ENCODE data around the gene BBS7.

BBS7 gene, protein sequence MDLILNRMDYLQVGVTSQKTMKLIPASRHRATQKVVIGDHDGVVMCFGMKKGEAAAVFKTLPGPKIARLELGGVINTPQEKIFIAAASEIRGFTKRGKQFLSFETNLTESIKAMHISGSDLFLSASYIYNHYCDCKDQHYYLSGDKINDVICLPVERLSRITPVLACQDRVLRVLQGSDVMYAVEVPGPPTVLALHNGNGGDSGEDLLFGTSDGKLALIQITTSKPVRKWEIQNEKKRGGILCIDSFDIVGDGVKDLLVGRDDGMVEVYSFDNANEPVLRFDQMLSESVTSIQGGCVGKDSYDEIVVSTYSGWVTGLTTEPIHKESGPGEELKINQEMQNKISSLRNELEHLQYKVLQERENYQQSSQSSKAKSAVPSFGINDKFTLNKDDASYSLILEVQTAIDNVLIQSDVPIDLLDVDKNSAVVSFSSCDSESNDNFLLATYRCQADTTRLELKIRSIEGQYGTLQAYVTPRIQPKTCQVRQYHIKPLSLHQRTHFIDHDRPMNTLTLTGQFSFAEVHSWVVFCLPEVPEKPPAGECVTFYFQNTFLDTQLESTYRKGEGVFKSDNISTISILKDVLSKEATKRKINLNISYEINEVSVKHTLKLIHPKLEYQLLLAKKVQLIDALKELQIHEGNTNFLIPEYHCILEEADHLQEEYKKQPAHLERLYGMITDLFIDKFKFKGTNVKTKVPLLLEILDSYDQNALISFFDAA

DNA sequence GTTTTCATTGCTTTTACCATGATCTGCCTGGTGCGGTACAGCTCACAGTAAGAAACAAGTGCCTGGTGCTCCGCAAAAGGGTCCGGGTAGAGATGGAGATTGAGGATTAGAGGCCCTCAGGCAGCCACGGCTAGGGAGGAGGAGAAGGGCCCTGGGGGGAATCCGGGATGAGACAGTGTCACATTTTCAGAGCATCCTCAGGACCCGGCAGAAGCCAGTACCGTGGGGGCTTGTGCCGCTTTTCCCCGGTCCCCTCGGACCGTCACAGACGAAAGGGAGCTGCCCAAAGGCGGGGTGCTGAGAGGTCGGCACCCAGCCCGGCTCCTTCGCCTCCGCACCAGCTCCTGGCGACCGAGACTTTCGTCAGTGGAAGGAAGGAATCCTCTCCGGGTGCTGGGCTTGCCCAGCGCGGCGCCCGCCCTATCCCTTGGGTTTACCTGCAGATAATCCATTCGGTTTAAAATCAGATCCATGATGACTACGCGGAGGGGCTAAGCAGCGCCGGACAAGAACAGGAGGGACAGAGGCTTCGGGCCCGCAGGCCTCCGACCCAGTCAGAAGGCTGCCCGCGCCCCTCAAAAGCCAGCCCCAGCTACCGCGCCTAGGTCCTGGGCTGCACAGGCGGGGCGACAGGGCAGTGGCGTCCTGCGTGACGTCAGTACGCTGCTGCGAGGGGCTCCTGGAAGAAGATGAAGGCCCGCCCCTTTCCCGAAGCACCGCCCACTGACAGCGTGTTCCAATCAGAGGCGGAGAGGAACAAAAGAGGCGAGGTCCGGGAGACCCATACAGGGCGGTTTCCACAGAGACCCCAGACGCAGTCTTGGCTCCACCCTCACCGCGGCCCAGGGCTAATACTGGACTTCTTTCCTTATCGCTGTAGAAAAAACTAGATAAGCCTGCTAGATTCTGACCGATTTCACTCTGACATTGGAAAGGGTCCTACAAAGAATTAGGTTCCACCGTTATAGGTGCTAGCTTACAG lies at the start of gene BBS7:
Gene BBS7, minus strand, starts transcription at position 634 of the 982 bp plus-strand sequence. Its CDS starts 161 bp downstream, at position 473.
- peak; percentile 82 for DNase-seq (ENCODE audit: low spot score)

DNA sequence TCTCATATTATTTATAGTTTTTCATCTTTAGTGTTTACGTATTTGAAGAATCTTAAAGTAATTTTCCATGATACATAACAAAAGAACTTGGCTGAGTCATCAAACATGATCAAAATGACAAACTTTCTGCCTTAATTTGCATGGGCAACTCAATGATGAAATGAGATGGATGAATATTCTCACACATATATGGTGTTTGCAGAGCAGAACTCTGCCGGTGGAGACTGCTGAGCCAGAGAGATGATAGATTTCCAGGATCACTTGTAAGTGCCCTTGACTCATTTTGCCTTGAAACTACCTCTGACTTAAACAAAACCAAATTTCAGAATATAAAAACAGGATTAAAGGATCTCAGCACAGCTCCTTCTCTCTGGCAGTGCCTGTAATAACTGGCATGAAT lies 43.4 kb upstream of the BBS7 start:
- no peak for DNase-seq (ENCODE audit: low spot score)

DNA sequence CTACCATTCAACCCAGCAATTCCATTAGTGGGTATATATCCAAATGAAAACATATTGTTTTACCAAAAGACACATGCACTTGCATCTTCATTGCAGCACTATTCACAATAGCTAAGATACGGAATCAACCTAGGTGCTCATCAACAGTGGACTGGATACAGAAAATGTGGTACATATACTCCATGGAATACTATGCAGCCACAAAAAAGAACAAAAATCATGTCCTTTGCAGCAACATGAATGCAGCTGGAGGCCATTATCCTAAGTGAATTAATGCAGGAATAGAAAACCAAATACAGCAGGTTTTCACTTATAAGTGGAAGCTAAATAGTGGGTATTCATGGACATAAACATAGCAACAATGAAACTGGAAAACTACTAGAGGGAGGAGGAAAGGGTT lies 38.1 kb upstream of the BBS7 start:
- DNase-seq (ENCODE audit: low spot score): no peak

DNA sequence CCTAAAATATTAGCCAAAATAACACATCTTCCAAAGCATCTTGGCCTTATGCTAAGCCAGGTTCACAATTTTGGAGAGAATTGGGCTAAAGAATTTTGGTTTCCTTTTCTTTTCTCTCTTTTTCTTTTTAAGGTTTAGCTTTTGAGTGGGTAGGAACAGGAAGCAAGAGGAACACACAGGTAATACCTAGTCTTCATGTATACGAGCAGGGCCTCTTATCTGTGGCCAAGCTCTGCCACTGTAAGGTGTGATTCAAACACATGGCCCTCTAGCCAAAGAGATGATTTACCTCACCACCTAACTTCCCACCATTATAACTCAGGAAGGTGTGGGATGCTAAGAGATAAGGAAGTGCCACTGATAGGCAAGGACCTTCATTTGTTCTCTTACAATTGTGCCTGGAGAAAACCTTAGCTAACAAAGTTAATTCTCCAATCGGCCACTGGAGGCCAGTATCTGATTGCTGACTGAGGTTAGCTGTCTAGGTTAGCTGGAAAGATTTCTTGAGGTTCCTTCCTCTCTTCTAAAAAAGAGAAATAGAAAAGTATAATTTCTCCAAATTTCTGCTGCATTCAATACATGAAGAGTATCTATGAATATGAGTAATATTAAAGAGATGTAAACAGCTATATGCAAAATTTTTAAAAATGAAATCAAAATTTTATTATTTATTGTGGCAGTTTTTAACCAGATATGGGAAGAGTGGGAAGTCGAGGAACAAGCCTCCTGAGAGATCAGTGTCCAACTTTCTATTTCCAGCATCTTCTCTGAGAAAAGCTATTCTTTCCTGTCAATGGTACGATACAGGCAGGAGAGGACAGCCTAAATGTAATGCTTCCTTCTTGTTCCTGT lies 30.1 kb upstream of the BBS7 start:
- DNase-seq (ENCODE audit: low spot score): peak; percentile 18

DNA sequence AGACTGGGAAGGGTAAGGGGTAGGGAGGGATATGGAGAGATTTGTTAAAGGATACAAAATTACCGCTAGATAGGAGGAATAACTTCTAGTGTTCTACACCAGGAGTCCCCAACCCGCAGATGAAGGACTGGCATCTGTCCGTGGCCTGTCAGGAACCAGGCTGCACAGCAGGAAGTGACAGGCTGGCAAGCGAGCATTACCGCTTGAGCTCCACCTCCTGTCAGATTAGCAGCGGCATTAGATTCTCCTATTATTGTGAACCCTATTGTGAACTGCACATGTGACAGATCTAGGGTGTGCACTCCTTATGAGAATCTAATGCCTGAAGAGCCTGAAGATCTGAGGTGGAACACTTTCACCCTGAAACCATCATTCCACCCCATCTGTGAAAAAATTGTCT lies 27.9 kb upstream of the BBS7 start:
- DNase-seq (ENCODE audit: low spot score): no peak

DNA sequence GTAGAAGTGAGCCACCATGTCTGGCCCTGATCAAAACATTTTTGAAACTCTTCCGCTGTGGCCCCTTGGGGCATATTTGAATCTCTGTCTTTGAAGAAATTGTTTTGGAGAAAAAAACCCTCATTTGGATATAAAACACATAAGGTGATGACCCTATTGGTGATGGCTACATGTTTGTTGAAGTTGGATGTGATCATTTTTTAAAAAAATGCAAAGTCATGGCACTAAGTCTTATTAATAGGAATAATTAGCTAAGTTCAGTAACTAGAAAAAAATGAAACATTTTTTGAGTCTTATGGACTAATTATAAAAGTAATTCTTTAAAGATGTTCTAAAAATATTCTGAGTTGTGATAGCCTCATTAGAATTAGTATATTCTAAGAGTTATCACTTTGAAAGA lies 17.9 kb upstream of the BBS7 start:
- DNase-seq (ENCODE audit: low spot score): no peak

DNA sequence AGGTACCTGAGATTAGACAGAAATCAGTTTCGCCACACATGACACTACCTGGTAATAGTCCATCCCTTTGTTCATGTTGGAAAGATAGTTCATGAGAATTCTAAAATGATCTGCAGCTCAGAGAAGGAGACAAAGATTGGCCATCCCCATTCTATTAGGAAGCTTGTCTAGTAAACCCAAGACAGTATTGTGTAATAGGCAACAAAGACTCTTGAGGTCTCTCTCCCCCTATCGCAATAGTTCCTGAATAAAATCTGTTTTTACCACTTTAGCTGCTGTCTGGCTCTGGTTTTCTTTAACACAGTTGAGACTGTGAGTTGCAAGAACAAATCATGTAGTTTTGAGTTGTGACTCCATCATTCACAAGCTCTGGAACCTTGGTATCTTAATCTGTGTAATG lies 14.8 kb upstream of the BBS7 start:
- DNase-seq (ENCODE audit: low spot score): no peak

DNA sequence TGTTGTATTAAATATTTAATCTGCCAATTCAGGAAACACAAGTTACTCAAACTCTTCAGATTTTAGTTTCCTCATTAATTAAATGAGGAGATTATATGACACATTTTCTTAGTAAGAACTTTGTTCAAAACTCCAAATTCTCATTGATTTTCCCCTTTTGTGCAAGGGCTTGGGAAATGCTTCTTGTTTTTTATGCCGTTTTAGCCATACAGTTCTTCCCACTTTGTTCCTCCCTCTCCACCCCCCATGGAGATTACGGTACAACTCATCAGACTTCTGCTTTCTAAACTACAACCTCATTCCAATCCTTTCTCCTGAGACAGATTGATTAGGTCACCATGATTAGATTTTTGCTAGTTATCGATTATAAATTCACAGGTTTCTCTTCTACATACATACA lies 10.9 kb upstream of the BBS7 start:
- no peak for DNase-seq (ENCODE audit: low spot score)

DNA sequence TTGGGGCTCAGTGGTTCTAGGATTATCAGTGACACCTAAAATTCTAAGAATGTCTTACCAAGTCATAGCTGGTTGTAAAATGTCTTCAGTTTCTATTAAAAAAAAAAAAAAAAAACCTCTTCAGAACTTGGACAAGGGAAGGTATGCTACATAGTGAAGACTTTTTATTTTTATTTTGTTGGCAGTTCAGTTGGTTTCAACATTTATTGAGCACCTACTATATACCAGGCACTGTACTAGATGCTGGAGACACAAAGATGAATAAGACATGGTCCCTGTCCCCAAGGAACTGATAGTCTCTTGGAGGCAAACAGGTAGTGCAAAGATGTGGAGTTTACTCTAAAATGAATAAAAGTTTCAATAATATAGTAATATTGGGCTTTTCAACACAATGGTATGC lies 8.9 kb upstream of the BBS7 start:
- DNase-seq (ENCODE audit: low spot score): no peak

DNA sequence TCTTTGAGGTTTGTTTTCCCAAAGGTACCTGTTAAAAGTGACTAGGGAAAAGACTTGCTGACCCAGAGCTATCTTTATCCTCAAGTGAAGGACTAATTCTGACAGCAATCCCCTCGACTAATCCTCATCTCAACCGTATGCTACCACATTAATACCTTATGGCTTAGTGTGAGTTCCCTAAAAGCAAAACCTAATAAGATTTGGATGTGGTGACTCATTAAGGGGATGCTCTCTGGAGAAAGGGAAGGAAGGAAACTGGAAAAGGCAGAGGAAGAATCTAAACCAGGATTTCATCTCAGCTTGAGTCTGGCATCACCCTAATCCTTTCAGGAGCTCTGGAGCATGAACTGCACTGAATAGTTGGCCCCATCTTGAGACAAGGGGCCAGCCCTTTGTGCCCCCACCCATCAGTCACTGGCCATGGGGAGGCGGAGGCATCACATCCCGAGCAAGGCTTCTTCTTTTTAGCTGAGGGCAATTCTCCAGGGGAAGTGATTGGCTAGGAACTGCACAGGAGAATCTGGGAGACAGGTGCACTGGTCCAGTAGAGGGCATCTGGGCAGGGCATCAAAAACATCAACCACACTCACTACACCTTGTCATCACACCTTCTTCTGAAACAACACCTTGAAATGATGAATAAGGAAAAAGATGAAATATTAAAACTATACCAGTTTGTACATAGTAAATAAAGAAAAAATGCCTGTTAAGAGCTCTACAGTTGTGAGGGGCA lies 6.9 kb upstream of the BBS7 start:
- DNase-seq (ENCODE audit: low spot score): no peak

DNA sequence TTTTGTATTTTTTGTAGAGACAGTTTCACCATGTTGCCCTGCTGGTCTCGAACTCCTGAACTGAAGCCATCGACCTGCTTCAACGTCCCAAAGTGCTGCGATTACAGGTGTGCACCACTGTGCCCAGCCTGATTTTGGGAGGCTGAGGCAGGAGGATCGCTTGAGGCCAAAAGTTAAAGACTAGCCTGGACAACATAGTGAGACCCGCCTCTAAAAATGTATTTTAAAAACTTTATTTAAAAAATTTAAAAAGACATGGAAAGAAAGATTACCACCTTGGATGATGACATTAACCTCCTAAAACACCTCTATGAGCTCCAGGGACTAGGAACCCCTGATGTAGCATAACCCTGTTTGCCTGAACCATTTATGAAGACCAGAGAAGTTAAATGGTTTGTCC lies 5.8 kb upstream of the BBS7 start:
- no peak for DNase-seq (ENCODE audit: low spot score)

DNA sequence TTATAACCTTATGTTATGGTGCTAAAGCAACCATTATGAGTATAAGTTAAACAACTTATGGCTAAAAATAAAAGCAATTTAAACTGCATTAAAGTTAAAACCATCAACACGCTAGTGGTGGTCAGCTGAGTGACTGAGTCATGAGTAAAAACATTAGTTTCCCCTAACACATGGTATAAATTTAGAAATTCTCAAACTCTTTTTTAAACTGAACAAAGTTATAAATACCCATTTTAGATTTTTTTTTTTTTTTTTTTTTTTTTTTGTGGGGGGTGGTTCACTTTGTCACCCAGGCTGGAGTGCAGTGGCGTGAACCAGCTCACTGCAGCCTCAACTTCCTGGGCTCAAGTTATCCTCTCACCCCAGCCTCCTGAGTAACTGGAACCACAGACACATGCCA lies 5.4 kb upstream of the BBS7 start:
- DNase-seq (ENCODE audit: low spot score): no peak

DNA sequence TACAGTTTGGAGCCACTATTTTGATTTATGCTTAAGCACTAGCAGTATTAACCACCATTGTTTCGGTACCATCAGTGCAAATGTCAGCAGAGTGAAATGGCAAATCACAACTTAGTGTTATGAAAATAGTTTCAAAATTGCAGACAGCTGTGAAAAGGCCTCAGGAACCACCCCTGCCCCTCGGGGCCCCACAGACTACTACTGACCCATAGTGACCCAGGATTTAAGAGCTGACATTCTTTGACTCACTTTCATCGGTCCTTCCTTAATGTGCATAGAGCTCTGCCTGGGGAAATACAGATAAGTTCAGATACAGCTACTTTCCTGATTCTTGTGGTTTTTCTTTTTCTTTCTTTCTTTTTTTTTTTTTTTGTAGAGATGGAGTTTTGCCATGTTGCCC lies 3.3 kb upstream of the BBS7 start:
- DNase-seq (ENCODE audit: low spot score): no peak

DNA sequence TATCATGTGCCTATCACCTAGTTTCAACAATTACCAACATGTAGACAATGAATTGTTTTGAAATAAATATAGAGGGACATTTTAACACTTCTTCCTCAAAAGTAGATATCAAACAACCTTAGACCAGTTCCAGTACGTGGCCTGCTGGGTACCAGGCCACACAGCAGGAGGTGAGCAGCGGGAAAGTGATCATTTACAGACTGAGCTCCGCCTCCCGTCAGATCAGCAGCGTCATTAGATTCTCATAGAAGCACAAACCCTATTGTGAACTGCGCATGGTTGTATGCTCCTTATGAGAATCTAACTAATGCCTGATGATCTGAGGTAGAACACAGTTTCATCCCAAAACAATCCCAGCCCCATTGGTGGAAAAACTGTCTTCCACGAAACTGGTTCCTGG lies 6.5 kb downstream of the BBS7 start:
- DNase-seq (ENCODE audit: low spot score): no peak

DNA sequence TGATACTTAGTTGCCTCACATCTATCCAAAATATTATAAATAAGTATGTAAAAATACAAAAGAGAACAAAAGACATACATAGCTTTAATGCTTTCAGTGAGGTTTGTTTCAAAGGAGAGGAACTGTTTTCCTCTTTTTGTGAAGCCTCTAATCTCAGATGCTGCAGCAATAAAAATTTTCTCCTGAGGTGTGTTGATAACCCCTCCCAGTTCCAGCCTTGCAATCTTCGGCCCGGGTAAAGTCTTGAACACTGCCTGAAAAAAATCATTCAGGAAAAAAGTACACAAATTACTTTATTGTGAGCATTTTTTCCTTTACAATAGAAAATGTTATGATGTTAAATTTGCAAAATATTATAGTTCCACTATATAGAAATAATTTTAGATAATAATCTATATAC lies 8.8 kb downstream of the BBS7 start:
- no peak for DNase-seq (ENCODE audit: low spot score)

DNA sequence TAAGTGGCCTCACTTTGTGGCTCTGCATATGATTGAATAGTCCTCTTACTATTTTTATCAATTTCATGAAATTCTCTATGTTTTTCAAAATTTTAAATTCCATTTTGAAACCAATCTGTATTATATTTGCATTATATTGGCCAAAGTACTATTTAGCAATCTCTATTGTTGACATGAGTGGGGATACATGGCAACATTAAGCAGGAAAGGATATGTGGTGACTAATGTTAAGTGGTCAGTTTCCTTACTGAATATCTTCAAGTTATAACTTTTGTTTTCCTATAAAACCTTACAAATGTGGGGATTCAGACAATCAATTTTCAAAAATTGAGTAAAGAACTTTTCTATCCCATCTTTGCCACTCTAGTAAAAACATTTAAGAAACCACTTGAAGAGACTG lies 10.2 kb downstream of the BBS7 start:
- no peak for DNase-seq (ENCODE audit: low spot score)

DNA sequence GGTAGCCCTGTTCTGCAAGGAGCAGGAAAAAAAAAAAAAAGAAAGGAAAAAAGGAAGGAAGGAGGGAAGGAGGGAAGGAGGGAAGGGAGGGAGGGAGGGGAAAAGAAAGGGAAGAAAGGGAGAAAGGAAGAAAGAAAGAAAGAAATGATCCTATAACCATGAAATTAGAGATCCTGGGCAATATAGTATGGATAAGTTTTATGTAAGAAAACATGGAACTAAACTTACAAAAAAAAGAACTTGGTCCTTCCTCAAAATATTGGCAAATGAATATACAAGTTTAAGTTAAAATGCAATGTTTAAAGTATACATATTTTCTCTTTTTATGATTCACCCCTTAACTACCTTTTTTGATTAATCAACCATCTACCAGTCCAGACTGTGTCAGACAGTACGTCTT lies 18.9 kb downstream of the BBS7 start:
- DNase-seq (ENCODE audit: low spot score): no peak

DNA sequence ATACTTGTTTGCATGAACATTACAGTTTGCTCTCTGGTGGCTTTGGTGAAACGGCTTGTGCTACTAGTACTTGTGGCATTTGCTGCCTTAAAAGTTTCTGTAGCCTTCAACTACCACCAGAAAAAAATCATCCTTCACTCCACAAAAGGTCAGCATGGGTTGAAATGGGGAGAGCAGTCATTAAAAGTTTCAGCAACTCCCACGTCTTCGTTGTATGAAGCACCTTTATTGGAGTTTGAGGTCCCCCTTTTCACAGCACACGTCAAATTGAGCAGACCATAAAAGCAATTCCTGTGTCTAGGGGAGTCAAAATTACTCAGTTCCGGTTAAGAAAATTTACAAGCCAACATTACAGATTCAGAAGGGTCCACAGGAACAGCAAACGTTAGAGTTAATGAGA lies 23.6 kb downstream of the BBS7 start:
- DNase-seq (ENCODE audit: low spot score): no peak

DNA sequence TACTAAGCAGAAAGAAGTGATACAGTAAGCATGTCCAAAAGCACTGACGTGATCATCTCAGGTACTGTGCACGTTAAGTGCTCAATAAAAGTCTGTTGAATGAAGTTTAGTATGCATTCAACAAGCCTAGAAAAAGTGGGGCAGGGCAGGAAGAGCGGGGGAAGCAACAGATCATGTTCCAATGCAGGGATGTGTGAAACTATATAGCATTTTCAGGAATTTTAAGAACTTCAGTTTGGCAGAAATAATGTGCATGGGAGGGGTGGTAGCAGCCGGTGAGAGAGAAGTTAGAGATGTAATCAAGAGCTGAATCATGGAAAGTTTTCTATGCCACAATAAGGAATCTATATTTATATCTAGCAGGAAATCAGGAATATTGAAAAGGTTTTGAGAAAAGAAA lies 27.4 kb downstream of the BBS7 start:
- DNase-seq (ENCODE audit: low spot score): no peak

DNA sequence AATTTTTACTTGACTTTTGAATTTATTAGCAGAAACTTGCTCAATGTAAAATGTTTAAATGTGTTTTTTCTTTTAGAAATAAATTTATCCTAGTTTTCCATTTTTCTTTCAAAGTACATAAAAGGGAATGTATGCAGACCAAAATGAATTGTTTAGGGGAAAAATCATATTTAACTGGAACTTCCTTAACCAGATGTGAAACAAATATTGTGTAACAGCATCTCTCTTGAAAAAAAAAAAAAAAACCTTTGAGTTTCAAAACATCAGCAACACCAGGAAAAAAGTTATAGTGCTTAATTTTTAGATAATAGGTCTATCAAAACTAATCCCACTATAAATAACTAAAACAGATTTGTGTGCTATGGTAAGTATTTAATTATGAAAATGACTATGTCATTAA lies 32.1 kb downstream of the BBS7 start:
- no peak for DNase-seq (ENCODE audit: low spot score)

DNA sequence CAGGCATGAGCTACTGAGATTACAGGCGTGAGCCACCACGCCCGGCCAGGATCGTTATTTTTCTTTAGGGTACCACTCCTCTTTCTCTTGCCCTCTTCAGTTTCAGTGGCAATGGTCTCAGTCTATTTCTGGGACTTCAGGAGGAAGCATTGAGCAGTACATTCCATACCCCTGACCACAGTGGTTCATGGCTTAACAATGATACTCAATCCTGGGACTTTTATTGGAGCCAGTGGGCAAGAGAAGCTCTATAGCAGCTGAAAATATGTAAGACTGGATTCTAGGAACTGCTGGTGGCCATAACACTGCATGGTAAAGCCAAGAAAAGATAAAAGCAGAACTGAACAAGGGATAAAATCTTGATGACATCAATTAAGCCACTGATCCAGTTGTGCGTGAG lies 40.8 kb downstream of the BBS7 start:
- no peak for DNase-seq (ENCODE audit: low spot score)
